ENCODE measurements around the gene CES5A.
"Not testable (repeated sequence)": the region's sequence is repeated elsewhere in the genome, so short reads cannot be mapped to it uniquely, and the experiment has no call there.

CES5A gene

DNA sequence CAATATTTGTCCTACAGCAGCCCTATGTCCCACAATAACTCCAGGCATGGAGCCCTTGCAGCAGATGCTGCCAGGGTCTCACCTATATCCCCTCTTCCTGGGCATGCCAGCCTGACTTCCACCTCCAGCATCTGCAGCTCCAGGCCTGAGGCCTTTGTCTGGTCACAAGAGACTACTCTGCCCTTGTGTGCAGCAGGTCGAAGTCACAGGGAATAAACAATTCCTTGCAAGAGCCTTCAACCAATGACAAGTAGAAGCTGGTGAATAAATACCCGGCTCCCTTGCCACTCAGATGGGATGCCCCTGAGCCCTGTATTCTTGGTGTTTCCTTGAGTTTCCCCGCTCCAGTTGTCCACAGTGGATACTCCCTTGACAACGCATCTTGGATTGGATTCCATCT is 65.3 kb downstream of the CES5A start:
- no peak overlapping the region for H3K9ac ChIP-seq (ENCODE audit: low read length)

DNA sequence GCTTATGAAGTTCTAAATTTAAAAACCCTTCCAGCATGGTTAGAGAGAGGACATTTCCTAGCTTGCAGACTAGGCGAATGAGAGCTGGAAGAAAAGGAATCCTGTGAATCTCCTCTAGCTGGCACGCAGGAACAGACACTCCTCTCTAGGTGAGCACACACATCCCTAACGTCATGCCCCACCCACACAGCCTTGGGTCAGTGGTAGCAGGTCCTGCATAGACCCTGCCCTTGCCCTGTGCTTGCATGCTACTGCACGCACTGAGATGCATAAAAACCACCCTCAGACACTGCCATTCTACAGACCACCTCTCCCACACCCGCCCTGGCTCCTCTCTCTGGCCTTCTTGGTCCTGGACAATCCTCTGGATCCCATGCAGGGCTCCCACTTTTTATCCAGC is 65.8 kb downstream of the CES5A start:
- no peaks in the 10 kb centered on the region for H3K27me3 ChIP-seq (ENCODE audit: low read length)
- H3K27ac ChIP-seq (ENCODE audit: low read depth, low read length) = no peak overlapping the region
- no peaks in the 10 kb centered on the region for H3F3A ChIP-seq (ENCODE audit: insufficient read depth)
- H3K9me2 ChIP-seq (replicated peaks; ENCODE audit: insufficient read depth, low read length) = no peaks in the 10 kb centered on the region
- no peaks in the 10 kb centered on the region for H4K20me1 ChIP-seq (ENCODE audit: low read depth, low read length)
- H3K79me2 ChIP-seq (ENCODE audit: insufficient read depth, low read length) = no peaks in the 10 kb centered on the region
- H3K9me3 ChIP-seq (ENCODE audit: insufficient read depth, low read length) = no peaks in the 10 kb centered on the region
- H3K36me3 ChIP-seq (ENCODE audit: low read length) = no peaks in the 10 kb centered on the region
- no peak overlapping the region for H3K4me2 ChIP-seq (ENCODE audit: low read depth, low read length, poor library complexity, severe bottlenecking)
- no peak overlapping the region for H3K4me3 ChIP-seq (ENCODE audit: insufficient read depth, low read length, poor library complexity, severe bottlenecking)
- H2AFZ ChIP-seq (ENCODE audit: low read depth, low read length, severe bottlenecking) = no peak overlapping the region
- no peak for TF ChIP-seq EZH2phosphoT487 (conservative IDR thresholded peaks at IDR 0.05; ENCODE audit: low read length)
- TF ChIP-seq, protein P1, sequence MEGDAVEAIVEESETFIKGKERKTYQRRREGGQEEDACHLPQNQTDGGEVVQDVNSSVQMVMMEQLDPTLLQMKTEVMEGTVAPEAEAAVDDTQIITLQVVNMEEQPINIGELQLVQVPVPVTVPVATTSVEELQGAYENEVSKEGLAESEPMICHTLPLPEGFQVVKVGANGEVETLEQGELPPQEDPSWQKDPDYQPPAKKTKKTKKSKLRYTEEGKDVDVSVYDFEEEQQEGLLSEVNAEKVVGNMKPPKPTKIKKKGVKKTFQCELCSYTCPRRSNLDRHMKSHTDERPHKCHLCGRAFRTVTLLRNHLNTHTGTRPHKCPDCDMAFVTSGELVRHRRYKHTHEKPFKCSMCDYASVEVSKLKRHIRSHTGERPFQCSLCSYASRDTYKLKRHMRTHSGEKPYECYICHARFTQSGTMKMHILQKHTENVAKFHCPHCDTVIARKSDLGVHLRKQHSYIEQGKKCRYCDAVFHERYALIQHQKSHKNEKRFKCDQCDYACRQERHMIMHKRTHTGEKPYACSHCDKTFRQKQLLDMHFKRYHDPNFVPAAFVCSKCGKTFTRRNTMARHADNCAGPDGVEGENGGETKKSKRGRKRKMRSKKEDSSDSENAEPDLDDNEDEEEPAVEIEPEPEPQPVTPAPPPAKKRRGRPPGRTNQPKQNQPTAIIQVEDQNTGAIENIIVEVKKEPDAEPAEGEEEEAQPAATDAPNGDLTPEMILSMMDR (IDR thresholded peaks at IDR 0.05; ENCODE audit: insufficient read depth, low read length, poor library complexity, severe bottlenecking) = no peak
- H3K9ac ChIP-seq (ENCODE audit: low read length) = no peak overlapping the region

More for the DNA sequence above, 65.3 kb downstream of the CES5A start:
- Histone ChIP-seq H3F3A (ENCODE audit: insufficient read depth) (no peaks in the 10 kb centered on the region), H3K4me2 (ENCODE audit: low read depth, low read length, poor library complexity, severe bottlenecking) (no peak overlapping the region), H2AFZ (ENCODE audit: low read depth, low read length, severe bottlenecking) (no peak overlapping the region), H3K27me3 (ENCODE audit: low read length) (no peaks in the 10 kb centered on the region), H4K20me1 (ENCODE audit: low read depth, low read length) (no peaks in the 10 kb centered on the region), H3K36me3 (ENCODE audit: low read length) (no peaks in the 10 kb centered on the region), H3K79me2 (ENCODE audit: insufficient read depth, low read length) (no peaks in the 10 kb centered on the region), H3K9me2 (replicated peaks; ENCODE audit: insufficient read depth, low read length) (no peaks in the 10 kb centered on the region), H3K27ac (ENCODE audit: low read depth, low read length) (no peak overlapping the region), H3K9me3 (ENCODE audit: insufficient read depth, low read length) (no peaks in the 10 kb centered on the region), H3K4me3 (ENCODE audit: insufficient read depth, low read length, poor library complexity, severe bottlenecking) (no peak overlapping the region)
- TF ChIP-seq EZH2phosphoT487 (conservative IDR thresholded peaks at IDR 0.05; ENCODE audit: low read length) = no peak
- TF ChIP-seq, protein P1 (IDR thresholded peaks at IDR 0.05; ENCODE audit: insufficient read depth, low read length, poor library complexity, severe bottlenecking) = no peak

DNA sequence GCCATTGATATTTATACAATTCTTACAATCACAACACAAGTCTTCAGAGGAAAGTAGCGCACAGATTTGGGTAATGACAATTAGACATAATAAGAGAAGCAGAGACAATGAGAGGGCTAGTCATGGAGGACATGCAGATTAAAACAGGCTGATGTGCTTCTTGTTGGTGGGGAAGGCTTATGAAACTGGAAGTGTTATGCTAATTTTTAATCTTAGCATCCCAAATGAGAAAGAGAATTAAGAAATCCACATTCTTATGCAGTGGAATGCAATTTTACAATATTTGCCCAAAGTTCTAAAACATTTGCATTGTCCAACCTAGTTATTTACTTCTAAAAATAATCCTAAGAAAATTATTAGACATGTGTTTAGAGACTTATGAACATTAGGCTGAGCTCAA is 66.9 kb downstream of the CES5A start:
- H3F3A ChIP-seq (ENCODE audit: insufficient read depth); H2AFZ ChIP-seq (ENCODE audit: low read depth, low read length, severe bottlenecking); H3K79me2 ChIP-seq (ENCODE audit: insufficient read depth, low read length); H3K9me3 ChIP-seq (ENCODE audit: insufficient read depth, low read length); H3K27ac ChIP-seq (ENCODE audit: low read depth, low read length); H3K4me2 ChIP-seq (ENCODE audit: low read depth, low read length, poor library complexity, severe bottlenecking); H3K9ac ChIP-seq (ENCODE audit: low read length); H3K4me3 ChIP-seq (ENCODE audit: insufficient read depth, low read length, poor library complexity, severe bottlenecking); H3K27me3 ChIP-seq (ENCODE audit: low read length); H3K36me3 ChIP-seq (ENCODE audit: low read length); H4K20me1 ChIP-seq (ENCODE audit: low read depth, low read length); H3K9me2 ChIP-seq (replicated peaks; ENCODE audit: insufficient read depth, low read length): not testable (repeated sequence)

DNA sequence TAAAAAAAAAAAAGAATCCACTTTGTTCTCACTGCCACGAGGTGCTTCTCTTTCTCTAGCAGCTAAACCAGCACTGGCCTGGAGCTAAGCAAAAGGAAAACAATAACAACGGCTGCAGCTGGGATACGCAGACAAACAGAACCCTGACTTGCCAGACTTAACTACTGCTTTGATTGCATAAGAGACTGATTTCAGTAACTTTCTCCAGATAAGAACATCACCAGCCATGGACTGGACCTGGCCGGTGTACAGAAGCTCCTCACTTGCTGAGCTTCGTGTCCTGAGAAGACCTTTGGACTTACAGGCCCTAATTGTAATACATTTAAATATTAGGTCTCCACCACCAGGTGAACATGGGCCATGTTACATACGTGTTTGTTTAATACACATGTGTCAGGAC is 70.1 kb downstream of the CES5A start:
- not testable (repeated sequence) for H3K27me3 ChIP-seq (ENCODE audit: low read length); H3K79me2 ChIP-seq (ENCODE audit: insufficient read depth, low read length); H3K27ac ChIP-seq (ENCODE audit: low read depth, low read length); H3K4me2 ChIP-seq (ENCODE audit: low read depth, low read length, poor library complexity, severe bottlenecking); H3K9me2 ChIP-seq (replicated peaks; ENCODE audit: insufficient read depth, low read length); H3K36me3 ChIP-seq (ENCODE audit: low read length); H3K9ac ChIP-seq (ENCODE audit: low read length); H3K9me3 ChIP-seq (ENCODE audit: insufficient read depth, low read length); H2AFZ ChIP-seq (ENCODE audit: low read depth, low read length, severe bottlenecking); H4K20me1 ChIP-seq (ENCODE audit: low read depth, low read length); H3F3A ChIP-seq (ENCODE audit: insufficient read depth); H3K4me3 ChIP-seq (ENCODE audit: insufficient read depth, low read length, poor library complexity, severe bottlenecking)

DNA sequence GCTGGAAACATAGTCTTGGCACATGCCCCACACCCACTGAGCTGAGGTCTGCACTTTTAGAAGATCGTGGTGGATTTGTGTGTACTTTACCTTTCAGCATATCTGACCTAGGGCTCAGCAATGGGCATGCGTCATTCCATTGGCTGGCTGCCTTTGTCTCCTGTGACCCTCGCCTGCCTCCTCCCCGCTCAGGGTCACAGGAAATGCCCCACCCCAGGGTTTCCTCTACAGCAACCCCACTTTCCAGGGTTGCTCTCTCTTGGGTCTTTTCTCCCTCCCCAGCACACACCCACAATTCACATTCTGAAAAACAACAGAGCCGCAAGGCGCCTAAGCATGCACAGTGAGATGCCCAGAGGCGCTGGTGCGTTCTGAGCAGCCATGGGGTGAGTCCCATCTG is 71.5 kb downstream of the CES5A start:
- H3F3A ChIP-seq (ENCODE audit: insufficient read depth); H3K9me3 ChIP-seq (ENCODE audit: insufficient read depth, low read length); H4K20me1 ChIP-seq (ENCODE audit: low read depth, low read length); H3K4me3 ChIP-seq (ENCODE audit: insufficient read depth, low read length, poor library complexity, severe bottlenecking); H3K27me3 ChIP-seq (ENCODE audit: low read length); H3K9ac ChIP-seq (ENCODE audit: low read length); H3K4me2 ChIP-seq (ENCODE audit: low read depth, low read length, poor library complexity, severe bottlenecking); H3K9me2 ChIP-seq (replicated peaks; ENCODE audit: insufficient read depth, low read length); H3K79me2 ChIP-seq (ENCODE audit: insufficient read depth, low read length); H3K36me3 ChIP-seq (ENCODE audit: low read length); H3K27ac ChIP-seq (ENCODE audit: low read depth, low read length); H2AFZ ChIP-seq (ENCODE audit: low read depth, low read length, severe bottlenecking): not testable (repeated sequence)
